CD4-positive, alpha-beta T cell (primary cell): ENCODE measurements around the gene CEP152. TPM values are rescaled to one million over a fixed set of nuclear protein-coding genes. Genes with fewer than 3 reads are reported as not detected.

ENCODE experiments used
- ATAC-seq: fragments of 200-7000 bp; cut with Tn5 transposase; one replicate; pipeline ENCODE4 v1.10.0; 2022; ENCODE audit warnings: mild to moderate bottlenecking; ENCODE audit not compliant: poor library complexity
- CTCF ChIA-PET: fragments of 350-600 bp; sonication (Branson Sonifier 250); formaldehyde crosslinking; loops from one replicate; lab custom pipeline; 2021; ENCODE audit warnings: antibody characterized with exemption, inconsistent platforms; lab: Charles Lee
- POLR2A ChIA-PET: fragments of 350-600 bp; sonication (Branson Sonifier 250); formaldehyde crosslinking; loops from one replicate; lab custom pipeline; 2021; ENCODE audit warnings: antibody characterized with exemption, inconsistent platforms; lab: Charles Lee
- DNase-seq, 14 experiments: peaks; one replicate each; pipeline ENCODE4 v3.0.0-alpha.2; 2013 to 2020; ENCODE audit warnings: mixed read lengths in 2 of 14
- H3K27ac ChIP-seq, 2 donors: one replicate each; pipeline versions ENCODE4 v1.5.1 to v1.7.0; 2013; ENCODE audit warnings: low read length in 2 of 2, low read depth in 1 of 2, mild to moderate bottlenecking in 1 of 2
- H3K27me3 ChIP-seq, 2 experiments: 1 replicate in 1 of 2; 2 replicates in 1 of 2; pipeline versions ENCODE4 v1.6.1 to v1.7.0; 2013; ENCODE audit warnings: low read length in 2 of 2, control low read depth in 1 of 2, mild to moderate bottlenecking in 1 of 2, moderate library complexity in 1 of 2; ENCODE audit not compliant: insufficient read depth in 2 of 2, control insufficient read depth in 1 of 2
- H3K36me3 ChIP-seq: one replicate; pipeline ENCODE4 v1.6.1; 2013; ENCODE audit warnings: low read length, control low read depth; ENCODE audit not compliant: insufficient read depth
- H3K4me1 ChIP-seq: one replicate; pipeline ENCODE4 v1.6.1; 2013; ENCODE audit warnings: low read length, control low read depth; ENCODE audit not compliant: insufficient read depth
- H3K4me3 ChIP-seq: one replicate; pipeline ENCODE4 v1.5.1; 2013; ENCODE audit warnings: mild to moderate bottlenecking, low read length, moderate library complexity
- H3K9me3 ChIP-seq, 2 experiments: 1 replicate in 1 of 2; 2 replicates in 1 of 2; pipeline versions ENCODE4 v1.6.1 to v1.7.0; 2013; ENCODE audit warnings: low read length in 2 of 2, mild to moderate bottlenecking in 2 of 2, control low read depth in 1 of 2, moderate library complexity in 1 of 2; ENCODE audit not compliant: control insufficient read depth in 1 of 2, insufficient read depth in 1 of 2
- H3K27ac Mint-ChIP-seq: one replicate; pipeline ENCODE4 v1.8.0; 2020; ENCODE audit warnings: mixed read lengths
- H3K27me3 Mint-ChIP-seq: one replicate; pipeline ENCODE4 v1.8.0; 2021; ENCODE audit warnings: mixed read lengths
- H3K36me3 Mint-ChIP-seq: one replicate; pipeline ENCODE4 v1.8.0; 2021; ENCODE audit warnings: low read depth, mixed read lengths
- H3K4me1 Mint-ChIP-seq: one replicate; pipeline ENCODE4 v1.8.0; 2021; ENCODE audit warnings: low read depth, mixed read lengths
- H3K4me3 Mint-ChIP-seq: one replicate; pipeline ENCODE4 v1.8.0; 2020; ENCODE audit warnings: mild to moderate bottlenecking, mixed read lengths
- H3K9me3 Mint-ChIP-seq: one replicate; pipeline ENCODE4 v1.8.0; 2020; ENCODE audit warnings: mixed read lengths
- CTCF ChIP-seq: fragments of 200-600 bp; IDR thresholded peaks from one replicate; pipeline ENCODE4 v1.8.0; 2022; ENCODE audit warnings: antibody characterized with exemption, mild to moderate bottlenecking
- intact Hi-C, 2 experiments: fragments of 100-400 bp; cut with DNase I in 1 of 2; cut with micrococcal nuclease in 1 of 2; formaldehyde crosslinking; loops; one replicate each; pipeline versions ENCODE4 v1.15.1 to v1.9.0; 2023 to 2025; cut with DNase I, micrococcal nuclease
- total RNA-seq, 174 experiments: library from RNA in 2 of 174; stranded (reverse) in 2 of 174; gene quantifications; one replicate each; pipeline ENCODE4 v1.2.3 and lab custom pipeline; 2021 to 2026

CEP152 gene
- total RNA-seq, 2 experiments from 2014 or later, result 5.2 to 6.3 TPM

DNA sequence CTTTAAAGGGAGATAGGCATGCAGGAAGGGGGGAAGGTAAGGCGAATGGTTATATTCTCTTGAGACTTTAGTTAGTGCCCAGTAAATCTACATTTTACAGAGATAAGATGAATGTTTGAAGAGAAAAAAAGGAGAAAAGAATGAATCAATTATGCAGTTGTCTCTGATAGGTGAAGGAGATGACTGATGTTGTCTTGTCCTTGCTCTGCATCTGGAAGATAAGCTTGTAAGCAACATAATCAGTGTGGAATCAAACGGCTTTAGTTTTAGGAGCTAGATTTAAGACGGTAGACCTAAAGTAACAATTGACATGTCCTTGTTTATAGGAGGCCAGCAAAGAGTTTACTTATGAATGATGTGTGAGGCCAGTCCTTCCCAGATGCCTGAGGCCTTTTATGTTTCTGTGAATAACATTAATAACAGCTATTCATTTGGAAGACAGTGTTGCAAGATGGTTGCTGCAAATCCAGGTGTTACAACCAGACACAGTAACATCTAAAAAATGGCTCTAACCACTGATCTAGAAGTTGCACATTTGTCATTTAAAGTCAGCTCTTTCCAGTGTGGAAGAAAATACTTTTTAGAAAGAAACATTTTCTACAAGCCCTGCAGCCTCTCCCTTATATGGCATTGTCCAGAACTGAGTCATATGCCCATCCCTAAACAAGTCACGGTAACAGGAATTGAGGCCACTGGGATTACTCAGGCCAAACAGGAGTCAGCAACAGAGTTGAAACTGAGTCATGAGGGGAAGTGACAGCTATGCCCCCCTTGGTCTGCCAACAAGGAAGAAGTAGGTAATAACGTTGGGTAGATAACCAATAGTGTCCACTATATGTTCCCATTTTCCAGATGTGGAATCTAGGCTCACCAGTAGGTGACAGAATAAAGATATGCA is 87.9 kb downstream of the CEP152 start:
- ChIA-PET CTCF (no interaction called here), POLR2A (no interaction called here)
- Histone ChIP-seq H3K36me3 (peaks cover 2% of the 10 kb centered on the region), H3K4me1 (no peaks in the 10 kb centered on the region), H3K27ac (no peak overlapping the region), H3K4me3 (no peak overlapping the region), H3K9me3 (no peaks in the 10 kb centered on the region), H3K27me3 (no peaks in the 10 kb centered on the region)
- Mint-ChIP-seq H3K36me3 (peaks cover 6% of the 10 kb centered on the region), H3K4me1 (no peaks in the 10 kb centered on the region), H3K27ac (no peak overlapping the region), H3K27me3 (no peaks in the 10 kb centered on the region), H3K4me3 (no peak overlapping the region), H3K9me3 (no peaks in the 10 kb centered on the region)
- DNase-seq (no peak), ATAC-seq (no peak)
- TF ChIP-seq CTCF, result no peak
- intact Hi-C loops, result no loop called here

- CTCF ChIA-PET, result no interaction called here
- H3K9me3 ChIP-seq, result no peaks in the 10 kb centered on the region
- POLR2A ChIA-PET, result no interaction called here
- H3K36me3 ChIP-seq, result no peaks in the 10 kb centered on the region
- Mint-ChIP-seq H3K27me3 (no peaks in the 10 kb centered on the region), H3K4me3 (no peak overlapping the region), H3K9me3 (peaks cover 8% of the 10 kb centered on the region), H3K36me3 (peaks cover 12% of the 10 kb centered on the region), H3K4me1 (no peaks in the 10 kb centered on the region), H3K27ac (no peak overlapping the region)
- no peak for DNase-seq
- no peak for TF ChIP-seq CTCF
- intact Hi-C loops, result no loop called here
- no peaks in the 10 kb centered on the region for H3K4me1 ChIP-seq
- no peak overlapping the region for H3K27ac ChIP-seq
- no peak overlapping the region for H3K4me3 ChIP-seq
- no peaks in the 10 kb centered on the region for H3K27me3 ChIP-seq
- ATAC-seq, result no peak
Measured at GRCh38 chr15:48721061-48721810, 89.6 kb downstream of the CEP152 start.

GRCh38 chr15:48720646-48721045 is 90.2 kb downstream of the CEP152 start:
- H3K36me3 ChIP-seq, result no peaks in the 10 kb centered on the region
- no peak for TF ChIP-seq CTCF
- CTCF ChIA-PET, result no interaction called here
- Mint-ChIP-seq H3K4me3 (no peak overlapping the region), H3K9me3 (peaks cover 10% of the 10 kb centered on the region), H3K36me3 (peaks cover 18% of the 10 kb centered on the region), H3K27ac (no peak overlapping the region), H3K4me1 (no peaks in the 10 kb centered on the region), H3K27me3 (no peaks in the 10 kb centered on the region)
- H3K27ac ChIP-seq, result no peak overlapping the region
- DNase-seq (no peak), ATAC-seq (no peak)
- POLR2A ChIA-PET, result no interaction called here
- peaks cover 0 to 5% of the 10 kb centered on the region in 2 experiments for H3K9me3 ChIP-seq
- no peak overlapping the region for H3K4me3 ChIP-seq
- H3K27me3 ChIP-seq, result no peaks in the 10 kb centered on the region
- H3K4me1 ChIP-seq, result no peaks in the 10 kb centered on the region
- intact Hi-C loops, result no loop called here
